H9 (cell line): ENCODE data around the gene OSBPL1A. TPM values are rescaled to one million over a fixed set of nuclear protein-coding genes. Genes with fewer than 3 reads are reported as not detected.

ENCODE experiments used
- DNase-seq: peaks from one replicate; pipeline ENCODE4 v3.0.0-alpha.2; 2017
- H2AFZ ChIP-seq: one replicate; pipeline ENCODE4 v1.6.1; 2013; ENCODE audit warnings: mild to moderate bottlenecking, low read length, control low read depth, moderate library complexity
- H2AK5ac ChIP-seq: 2 replicates; pipeline ENCODE4 v1.6.1; 2013; ENCODE audit warnings: low read length, control low read depth, mixed read lengths; ENCODE audit not compliant: insufficient read length
- H2BK120ac ChIP-seq: one replicate; pipeline ENCODE4 v1.6.1; 2013; ENCODE audit warnings: low read depth, mild to moderate bottlenecking, low read length, control low read depth, inconsistent platforms; ENCODE audit not compliant: poor library complexity, severe bottlenecking
- H2BK12ac ChIP-seq: 2 replicates; pipeline ENCODE4 v1.6.1; 2013; ENCODE audit warnings: low read length, control low read depth, mixed read lengths, low read depth; ENCODE audit not compliant: insufficient read length
- H2BK15ac ChIP-seq: 2 replicates; pipeline ENCODE4 v1.6.1; 2013; ENCODE audit warnings: low read depth, low read length, control low read depth
- H2BK20ac ChIP-seq: one replicate; pipeline ENCODE4 v1.6.1; 2013; ENCODE audit warnings: low read depth, mild to moderate bottlenecking, low read length, control low read depth, inconsistent platforms; ENCODE audit not compliant: poor library complexity, severe bottlenecking
- H2BK5ac ChIP-seq: 2 replicates; pipeline ENCODE4 v1.6.1; 2013; ENCODE audit warnings: low read length, control low read depth, mixed read lengths; ENCODE audit not compliant: insufficient read length
- H3K14ac ChIP-seq: 2 replicates; pipeline ENCODE4 v1.6.1; 2013; ENCODE audit warnings: low read length, control low read depth; ENCODE audit not compliant: insufficient read depth
- H3K18ac ChIP-seq: 2 replicates; pipeline ENCODE4 v1.6.1; 2013; ENCODE audit warnings: low read depth, mild to moderate bottlenecking, mixed read lengths, low read length, control low read depth; ENCODE audit not compliant: insufficient read length
- H3K23ac ChIP-seq: 2 replicates; pipeline ENCODE4 v1.6.1; 2013; ENCODE audit warnings: low read length, control low read depth, mixed read lengths, low read depth; ENCODE audit not compliant: insufficient read length
- H3K23me2 ChIP-seq: 2 replicates; pipeline ENCODE4 v1.6.1; 2013; ENCODE audit warnings: low read depth, mild to moderate bottlenecking, mixed read lengths, low read length, control low read depth; ENCODE audit not compliant: insufficient read length, poor library complexity, severe bottlenecking
- H3K27ac ChIP-seq: 2 replicates; pipeline ENCODE4 v1.5.1; 2013; ENCODE audit warnings: low read length, control low read depth, mixed read lengths, low read depth; ENCODE audit not compliant: insufficient read length
- H3K27me3 ChIP-seq: 2 replicates; pipeline ENCODE4 v1.6.1; 2013; ENCODE audit warnings: low read length, control low read depth, inconsistent platforms; ENCODE audit not compliant: insufficient read depth
- H3K4ac ChIP-seq: 2 replicates; pipeline ENCODE4 v1.6.1; 2013; ENCODE audit warnings: low read depth, mild to moderate bottlenecking, control low read depth, inconsistent platforms, low read length, moderate library complexity
- H3K4me1 ChIP-seq: 2 replicates; pipeline ENCODE4 v1.6.1; 2013; ENCODE audit warnings: low read length, control low read depth, inconsistent platforms; ENCODE audit not compliant: insufficient read depth
- H3K4me2 ChIP-seq: 2 replicates; pipeline ENCODE4 v1.6.1; 2013; ENCODE audit warnings: low read length, control low read depth, mixed read lengths; ENCODE audit not compliant: insufficient read length, insufficient read depth
- H3K56ac ChIP-seq: 2 replicates; pipeline ENCODE4 v1.6.1; 2013; ENCODE audit warnings: low read depth, mild to moderate bottlenecking, mixed read lengths, low read length, control low read depth; ENCODE audit not compliant: insufficient read length
- H3K79me1 ChIP-seq: 2 replicates; pipeline ENCODE4 v1.6.1; 2013; ENCODE audit warnings: low read depth, mild to moderate bottlenecking, moderate library complexity, low read length, control low read depth, inconsistent platforms; ENCODE audit not compliant: insufficient read depth, poor library complexity, severe bottlenecking
- H3K79me2 ChIP-seq: 2 replicates; pipeline ENCODE4 v1.6.1; 2013; ENCODE audit warnings: low read length, control low read depth, inconsistent platforms; ENCODE audit not compliant: insufficient read depth
- H3K9ac ChIP-seq: 2 replicates; pipeline ENCODE4 v1.6.1; 2013; ENCODE audit warnings: low read length, control low read depth, mixed read lengths; ENCODE audit not compliant: insufficient read length; ENCODE audit errors: extremely low read depth
- H3K9me3 ChIP-seq: one replicate; pipeline ENCODE4 v1.6.1; 2013; ENCODE audit warnings: low read depth, low read length, inconsistent platforms; ENCODE audit not compliant: control insufficient read depth
- H3T11ph ChIP-seq: one replicate; pipeline ENCODE4 v1.6.1; 2013; ENCODE audit warnings: mild to moderate bottlenecking, low read length, control low read depth, inconsistent platforms
- H4K20me1 ChIP-seq: one replicate; pipeline ENCODE4 v1.6.1; 2013; ENCODE audit not compliant: control insufficient read depth, insufficient read length, insufficient read depth
- H4K5ac ChIP-seq: 2 replicates; pipeline ENCODE4 v1.6.1; 2013; ENCODE audit warnings: low read depth, mild to moderate bottlenecking, mixed read lengths, low read length, control low read depth; ENCODE audit not compliant: insufficient read length
- H4K8ac ChIP-seq: replicated peaks from 2 replicates; pipeline ENCODE4 v1.6.1; 2013; ENCODE audit warnings: low read length, control low read depth, mixed read lengths, low read depth; ENCODE audit not compliant: insufficient read length
- H4K91ac ChIP-seq: 2 replicates; pipeline ENCODE4 v1.6.1; 2013; ENCODE audit warnings: low read depth, mild to moderate bottlenecking, moderate library complexity, mixed read lengths, low read length, control low read depth; ENCODE audit not compliant: insufficient read length
- H3K27ac Mint-ChIP-seq, 3 experiments: 2 replicates in 2 of 3; 3 replicates in 1 of 3; pipeline ENCODE4 v1.8.0; 2020 to 2021; ENCODE audit warnings: mixed read lengths in 3 of 3, mild to moderate bottlenecking in 1 of 3, moderate library complexity in 1 of 3
- H3K27me3 Mint-ChIP-seq: 2 replicates; pipeline ENCODE4 v1.8.0; 2021; ENCODE audit warnings: low read depth, mild to moderate bottlenecking, moderate library complexity, mixed read lengths
- H3K36me3 Mint-ChIP-seq, 3 experiments: 2 replicates in 2 of 3; 3 replicates in 1 of 3; pipeline ENCODE4 v1.8.0; 2020 to 2021; ENCODE audit warnings: low read depth in 3 of 3, mixed read lengths in 3 of 3; ENCODE audit not compliant: insufficient read depth in 1 of 3
- H3K4me1 Mint-ChIP-seq, 2 experiments: 2 replicates each; pipeline ENCODE4 v1.8.0; 2020; ENCODE audit warnings: mixed read lengths in 2 of 2
- H3K4me3 Mint-ChIP-seq, 2 experiments: 2 replicates in 1 of 2; 3 replicates in 1 of 2; pipeline ENCODE4 v1.8.0; 2020 to 2021; ENCODE audit warnings: mild to moderate bottlenecking in 2 of 2, mixed read lengths in 2 of 2, moderate library complexity in 1 of 2
- H3K9me3 Mint-ChIP-seq, 2 experiments: 2 replicates in 1 of 2; 3 replicates in 1 of 2; pipeline ENCODE4 v1.8.0; 2020; ENCODE audit warnings: mild to moderate bottlenecking in 2 of 2, mixed read lengths in 2 of 2, moderate library complexity in 1 of 2
- WGBS: extraction: QIAGEN DNeasy Blood & Tissue Kit; methylation state at CpG from one replicate; pipeline ENCODE4 v1.1.7; 2013; ENCODE audit warnings: missing lambda C conversion rate, low lambda C conversion rate, mixed read lengths; ENCODE audit not compliant: insufficient read length; ENCODE audit errors: extremely low coverage; 5-methylcytosine and 5-hydroxymethylcytosine counted together
- total RNA-seq: library from RNA; stranded (reverse); gene quantifications from 2 replicates; pipeline ENCODE4 v1.2.1, GENCODE V29; 2021
- TF ChIP-seq, protein P1 (sequence below): fragments of 200-600 bp; sonication (generic); conservative IDR thresholded peaks from 3 replicates; pipeline ENCODE4 v1.8.0; 2021; ENCODE audit warnings: antibody characterized with exemption, mild to moderate bottlenecking

Gene OSBPL1A
- total RNA-seq, 1 experiment from 2014 or later = 33.9 TPM

DNA sequence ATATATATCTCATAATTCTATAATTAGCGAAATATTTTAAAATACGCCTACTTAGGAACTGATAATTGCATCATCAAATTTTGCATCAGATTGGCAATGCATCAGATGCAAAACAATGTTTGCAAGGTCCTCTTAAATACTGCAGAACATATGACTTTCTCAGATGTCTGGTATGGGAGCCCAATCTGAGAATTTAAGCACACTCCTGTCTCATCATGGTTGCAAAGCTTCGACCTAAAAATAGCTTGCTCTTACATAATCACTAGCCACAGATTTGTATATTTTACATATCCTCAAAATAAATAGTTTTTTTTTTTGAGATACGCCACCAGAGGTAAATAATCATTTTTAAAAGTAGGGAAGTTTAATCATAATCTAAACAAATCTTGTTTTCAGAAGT is 135.5 kb downstream of the OSBPL1A start:
- no peak overlapping the region for H3K18ac ChIP-seq
- H3K14ac ChIP-seq = no peak overlapping the region
- no peaks in the 10 kb centered on the region for H3K27me3 Mint-ChIP-seq
- H3K4me1 ChIP-seq = peaks cover 12% of the 10 kb centered on the region; the same call in 1 of the 2 replicates
- no peak overlapping the region for H3T11ph ChIP-seq
- no peaks in the 10 kb centered on the region for H3K9me3 ChIP-seq
- H3K4ac ChIP-seq = no peak overlapping the region
- no peak overlapping the region for H2BK5ac ChIP-seq
- H3K27me3 ChIP-seq = no peaks in the 10 kb centered on the region
- peaks cover 14 to 31% of the 10 kb centered on the region in 2 experiments for H3K4me1 Mint-ChIP-seq
- H2BK15ac ChIP-seq = no peak overlapping the region
- H2AFZ ChIP-seq = no peak overlapping the region
- no peak overlapping the region for H3K27ac Mint-ChIP-seq
- no peaks in the 10 kb centered on the region for H3K23me2 ChIP-seq
- no peak overlapping the region for H3K27ac ChIP-seq
- H2BK12ac ChIP-seq = no peak overlapping the region
- H3K9ac ChIP-seq = no peak overlapping the region
- no peaks in the 10 kb centered on the region for H4K20me1 ChIP-seq
- no peak overlapping the region for H2AK5ac ChIP-seq
- H4K91ac ChIP-seq = no peak overlapping the region
- H3K4me2 ChIP-seq = no peak overlapping the region
- 100% methylated on average over 2 of the region's 4 CpGs for WGBS
- no peak overlapping the region for H3K23ac ChIP-seq
- H3K56ac ChIP-seq = no peak overlapping the region
- H3K4me3 Mint-ChIP-seq = no peak overlapping the region
- no peak overlapping the region for H2BK120ac ChIP-seq
- H3K36me3 Mint-ChIP-seq = peaks cover 4 to 7% (median 5%) of the 10 kb centered on the region in 3 experiments; a peak in 6 of 7 replicates
- H4K5ac ChIP-seq = no peak overlapping the region
- no peak overlapping the region for H2BK20ac ChIP-seq
- TF ChIP-seq, protein P1, sequence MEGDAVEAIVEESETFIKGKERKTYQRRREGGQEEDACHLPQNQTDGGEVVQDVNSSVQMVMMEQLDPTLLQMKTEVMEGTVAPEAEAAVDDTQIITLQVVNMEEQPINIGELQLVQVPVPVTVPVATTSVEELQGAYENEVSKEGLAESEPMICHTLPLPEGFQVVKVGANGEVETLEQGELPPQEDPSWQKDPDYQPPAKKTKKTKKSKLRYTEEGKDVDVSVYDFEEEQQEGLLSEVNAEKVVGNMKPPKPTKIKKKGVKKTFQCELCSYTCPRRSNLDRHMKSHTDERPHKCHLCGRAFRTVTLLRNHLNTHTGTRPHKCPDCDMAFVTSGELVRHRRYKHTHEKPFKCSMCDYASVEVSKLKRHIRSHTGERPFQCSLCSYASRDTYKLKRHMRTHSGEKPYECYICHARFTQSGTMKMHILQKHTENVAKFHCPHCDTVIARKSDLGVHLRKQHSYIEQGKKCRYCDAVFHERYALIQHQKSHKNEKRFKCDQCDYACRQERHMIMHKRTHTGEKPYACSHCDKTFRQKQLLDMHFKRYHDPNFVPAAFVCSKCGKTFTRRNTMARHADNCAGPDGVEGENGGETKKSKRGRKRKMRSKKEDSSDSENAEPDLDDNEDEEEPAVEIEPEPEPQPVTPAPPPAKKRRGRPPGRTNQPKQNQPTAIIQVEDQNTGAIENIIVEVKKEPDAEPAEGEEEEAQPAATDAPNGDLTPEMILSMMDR = no peak
- H3K9me3 Mint-ChIP-seq = peaks cover 0 to 4% of the 10 kb centered on the region in 2 experiments; a peak in 3 of 5 replicates
- no peaks in the 10 kb centered on the region for H3K79me1 ChIP-seq
- H4K8ac ChIP-seq = no peak overlapping the region
- peaks cover 3% of the 10 kb centered on the region; the same call in 1 of the 2 replicates for H3K79me2 ChIP-seq
- DNase-seq = no peak
